Measurements from ENCODE around the gene PLXNB2.
"Not testable (repeated sequence)": the region's sequence is repeated elsewhere in the genome, so short reads cannot be mapped to it uniquely, and the experiment has no call there.

PLXNB2 gene

GRCh38 chr22:50277761-50278160 lies 29.7 kb downstream of the PLXNB2 start:
- Histone ChIP-seq H3K4me1 (peaks cover 33% of the 10 kb centered on the region), H3K27ac (no peak overlapping the region), H3K27me3 (no peaks in the 10 kb centered on the region), H3K9me3 (no peaks in the 10 kb centered on the region), H4K20me1 (peaks cover 87% of the 10 kb centered on the region), H3K36me3 (peaks cover 85% of the 10 kb centered on the region), H3K9ac (no peak overlapping the region), H3K4me2 (no peak overlapping the region), H3K4me3 (no peak overlapping the region)
- no peak for TF ChIP-seq Cebpa-rat (IDR thresholded peaks at IDR 0.05)

GRCh38 chr22:50276143-50276542 lies 31.3 kb downstream of the PLXNB2 start:
- Histone ChIP-seq H3K4me2 (peak overlapping the region; percentile 8; the same call in 1 of the 2 replicates), H3K4me1 (peaks cover 49% of the 10 kb centered on the region), H3K4me3 (no peak overlapping the region), H3K27ac (no peak overlapping the region), H3K36me3 (peaks cover 69% of the 10 kb centered on the region), H4K20me1 (peaks cover 78% of the 10 kb centered on the region), H3K27me3 (no peaks in the 10 kb centered on the region), H3K9ac (no peak overlapping the region), H3K9me3 (no peaks in the 10 kb centered on the region)
- no peak for TF ChIP-seq Cebpa-rat (IDR thresholded peaks at IDR 0.05)

- H3K4me3 ChIP-seq = no peak overlapping the region
- TF ChIP-seq Cebpa-rat (IDR thresholded peaks at IDR 0.05) = no peak
- no peak overlapping the region for H3K9ac ChIP-seq
- no peaks in the 10 kb centered on the region for H3K9me3 ChIP-seq
- peaks cover 57% of the 10 kb centered on the region for H3K4me1 ChIP-seq
- H4K20me1 ChIP-seq = peaks cover 78% of the 10 kb centered on the region
- no peak overlapping the region for H3K27ac ChIP-seq
- H3K27me3 ChIP-seq = no peaks in the 10 kb centered on the region
- H3K36me3 ChIP-seq = peaks cover 62% of the 10 kb centered on the region
- peak overlapping the region; percentile 8; the same call in 1 of the 2 replicates for H3K4me2 ChIP-seq
Measured at GRCh38 chr22:50275181-50276055, 32.0 kb downstream of the PLXNB2 start.

GRCh38 chr22:50274771-50275170 lies 32.7 kb downstream of the PLXNB2 start:
- H3K36me3 ChIP-seq = peaks cover 56% of the 10 kb centered on the region
- H3K9me3 ChIP-seq = no peaks in the 10 kb centered on the region
- H3K4me3 ChIP-seq = no peak overlapping the region
- no peaks in the 10 kb centered on the region for H3K27me3 ChIP-seq
- no peak overlapping the region for H3K4me2 ChIP-seq
- TF ChIP-seq Cebpa-rat (IDR thresholded peaks at IDR 0.05) = no peak
- no peak overlapping the region for H3K9ac ChIP-seq
- peaks cover 71% of the 10 kb centered on the region for H4K20me1 ChIP-seq
- no peak overlapping the region for H3K27ac ChIP-seq
- peaks cover 58% of the 10 kb centered on the region for H3K4me1 ChIP-seq

- peaks cover 70% of the 10 kb centered on the region for H4K20me1 ChIP-seq
- no peaks in the 10 kb centered on the region for H3K27me3 ChIP-seq
- no peaks in the 10 kb centered on the region for H3K9me3 ChIP-seq
Measured at GRCh38 chr22:50274311-50274710, 33.1 kb downstream of the PLXNB2 start.

GRCh38 chr22:50273781-50274180 lies 33.7 kb downstream of the PLXNB2 start:
- not testable (repeated sequence) for H3K4me3 ChIP-seq, H3K9ac ChIP-seq, H3K27me3 ChIP-seq, H3K27ac ChIP-seq, H3K9me3 ChIP-seq
- peak overlapping the region; percentile 20; the same call in 1 of the 2 replicates for H3K4me2 ChIP-seq
- peaks cover 68% of the 10 kb centered on the region for H3K4me1 ChIP-seq
- peaks cover 70% of the 10 kb centered on the region for H4K20me1 ChIP-seq
- peaks cover 46% of the 10 kb centered on the region for H3K36me3 ChIP-seq

More at GRCh38 chr22:50274311-50274710, 33.1 kb downstream of the PLXNB2 start:
- no peak for TF ChIP-seq Cebpa-rat (IDR thresholded peaks at IDR 0.05)
- Histone ChIP-seq H3K27ac (no peak overlapping the region), H3K9ac (no peak overlapping the region), H3K4me2 (peak overlapping the region; percentile 20; the same call in 1 of the 2 replicates), H3K4me1 (peaks cover 63% of the 10 kb centered on the region), H3K36me3 (peaks cover 51% of the 10 kb centered on the region), H3K4me3 (no peak overlapping the region)

GRCh38 chr22:50273352-50273751 lies 34.1 kb downstream of the PLXNB2 start:
- H3K9ac ChIP-seq, H3K27me3 ChIP-seq, H3K27ac ChIP-seq, H3K4me3 ChIP-seq, H3K9me3 ChIP-seq, H3K4me2 ChIP-seq: not testable (repeated sequence)
- Histone ChIP-seq H4K20me1 (peaks cover 68% of the 10 kb centered on the region), H3K36me3 (peaks cover 41% of the 10 kb centered on the region), H3K4me1 (peaks cover 73% of the 10 kb centered on the region)

GRCh38 chr22:50272044-50272802 lies 35.2 kb downstream of the PLXNB2 start:
- H3K4me1 ChIP-seq = peaks cover 78% of the 10 kb centered on the region
- peaks cover 56% of the 10 kb centered on the region for H4K20me1 ChIP-seq
- H3K27me3 ChIP-seq = no peaks in the 10 kb centered on the region
- no peak overlapping the region for H3K9ac ChIP-seq
- no peak overlapping the region for H3K4me3 ChIP-seq
- H3K4me2 ChIP-seq = peak overlapping the region; percentile 99
- TF ChIP-seq Cebpa-rat (IDR thresholded peaks at IDR 0.05) = no peak
- peaks cover 30% of the 10 kb centered on the region for H3K36me3 ChIP-seq
- H3K9me3 ChIP-seq = peaks cover 2% of the 10 kb centered on the region; the same call in 1 of the 2 replicates
- H3K27ac ChIP-seq = no peak overlapping the region

- Histone ChIP-seq H3K4me3 (peak overlapping the region; percentile 72), H3K9ac (peak overlapping the region; percentile 76; the same call in 1 of the 2 replicates), H4K20me1 (peaks cover 50% of the 10 kb centered on the region), H3K27ac (0 out of 2 replicates have a peak overlapping the region, but pooled peaks have one; percentile 18), H3K36me3 (peaks cover 28% of the 10 kb centered on the region), H3K27me3 (no peaks in the 10 kb centered on the region), H3K4me1 (peaks cover 73% of the 10 kb centered on the region), H3K4me2 (peak overlapping the region; percentile 99), H3K9me3 (peaks cover 9% of the 10 kb centered on the region; the same call in 1 of the 2 replicates)
- TF ChIP-seq Cebpa-rat (IDR thresholded peaks at IDR 0.05) = no peak
Measured at GRCh38 chr22:50271519-50271970, 35.9 kb downstream of the PLXNB2 start.

All from BLaER1 (cell line).